ENCODE data around the gene HPS4. TPM values are rescaled to one million over a fixed set of nuclear protein-coding genes. Genes with fewer than 3 reads are reported as not detected.

The HPS4 gene
- total RNA-seq, 1 experiment from 2014 or later: 35.4 TPM

GRCh38 chr22:26479043-26479791 lies 4.4 kb downstream of the HPS4 start:
- H3K9me3 ChIP-seq (ENCODE audit: control insufficient read depth in 1 of 2, insufficient read depth in 1 of 2, low read depth in 1 of 2, low read length in 2 of 2): no peaks in the 10 kb centered on the region
- H3K27ac ChIP-seq (ENCODE audit: low read depth, low read length): no peak overlapping the region
- H3K79me2 ChIP-seq (ENCODE audit: insufficient read depth, low read length): peaks cover 38% of the 10 kb centered on the region
- H3K36me3 ChIP-seq (ENCODE audit: control insufficient read depth in 1 of 2, insufficient read depth in 2 of 2, low read length in 2 of 2): peaks cover 19 to 20% of the 10 kb centered on the region in 2 experiments; a peak in 3 of 4 replicates
- ChIA-PET POLR2A (no interaction called here), RAD21 (ENCODE audit: low non-redundant PET in 1 of 2, low total read pairs in 2 of 2, uncharacterized antibody in 2 of 2, unreplicated experiment in 2 of 2) (no interaction called here), CTCF (no interaction called here)
- intact Hi-C loops (cut with micrococcal nuclease): no loop called here
- ATAC-seq (no peak), DNase-seq (ENCODE audit: low read depth, low spot score) (no peak)
- no peak overlapping the region for H3K4me3 ChIP-seq (replicated peaks in 1 of 2; ENCODE audit: low read depth in 1 of 2, low read length in 2 of 2)
- BruUV-seq (replicated peaks): no TSS peak
- no peaks in the 10 kb centered on the region for H3K9me2 ChIP-seq (ENCODE audit: insufficient read depth)
- no peak overlapping the region for H3K9ac ChIP-seq (ENCODE audit: low read length)
- peaks cover 3 to 11% of the 10 kb centered on the region in 2 experiments; a peak in 3 of 4 replicates for H3K4me1 ChIP-seq (ENCODE audit: control insufficient read depth in 1 of 2, insufficient read depth in 2 of 2, low read length in 2 of 2)
- H3K4me2 ChIP-seq (ENCODE audit: low read length): no peak overlapping the region
- no peaks in the 10 kb centered on the region for H4K20me1 ChIP-seq (ENCODE audit: insufficient read depth)
- no peaks in the 10 kb centered on the region for H3K27me3 ChIP-seq (ENCODE audit: insufficient read depth, low read length)
- no peak overlapping the region for H2AFZ ChIP-seq (ENCODE audit: low read depth, low read length, poor library complexity, severe bottlenecking)
- TF ChIP-seq SP1 (IDR thresholded peaks at IDR 0.05; ENCODE audit: low read depth) (no peak), EZH2phosphoT487 (IDR thresholded peaks at IDR 0.05; ENCODE audit: borderline replicate concordance) (no peak), ATF3 (IDR thresholded peaks at IDR 0.05) (no peak), CTCF (IDR thresholded peaks at IDR 0.05 in 2 of 3, conservative IDR thresholded peaks at IDR 0.05 in 1 of 3; ENCODE audit: borderline replicate concordance in 1 of 3, insufficient read depth in 1 of 3, low read depth in 2 of 3, low read length in 2 of 3) (no peak), ZNF274 (IDR thresholded peaks at IDR 0.05; ENCODE audit: low read depth, low read length) (no peak), POLR2A (IDR thresholded peaks at IDR 0.05; ENCODE audit: borderline replicate concordance, extremely low read depth, insufficient read depth, insufficient read length) (no peak), REST (IDR thresholded peaks at IDR 0.05; ENCODE audit: low read depth) (no peak), CBX3 (IDR thresholded peaks at IDR 0.05; ENCODE audit: low read depth) (no peak), SRF (IDR thresholded peaks at IDR 0.05; ENCODE audit: low read depth) (no peak)
